ENCODE results near the gene CEP350. TPM values are rescaled to one million over a fixed set of nuclear protein-coding genes. Genes with fewer than 3 reads are reported as not detected.

Gene CEP350
- total RNA-seq, 2 experiments from 2014 or later, result 48.6 to 54.2 TPM

- H3K9me3 ChIP-seq (ENCODE audit: low read length), result peaks cover 20% of the 10 kb centered on the region; the same call in 1 of the 2 replicates
- no peak for DNase-seq (ENCODE audit: low spot score)
- intact Hi-C loops (cut with micrococcal nuclease; ENCODE audit: unreplicated experiment), result no loop called here
- H4K20me1 ChIP-seq (ENCODE audit: insufficient read depth, low read length), result peaks cover 3% of the 10 kb centered on the region; the same call in 1 of the 2 replicates
- POLR2A ChIA-PET, result interaction anchor here (0.7 to 1.0 kb wide), 4 partner anchors 10 to 52 kb away, joined by 3 to 5 read pairs (median 4); no protein-coding TSS in a partner anchor
- H3K79me2 ChIP-seq (ENCODE audit: insufficient read depth, low read depth, low read length), result peaks cover 89% of the 10 kb centered on the region
- no peak overlapping the region for H3K4me2 ChIP-seq (ENCODE audit: low read length)
- H3K9me2 ChIP-seq (ENCODE audit: insufficient read depth, low read length), result no peaks in the 10 kb centered on the region
- H3K27ac ChIP-seq (ENCODE audit: low read depth, low read length, poor library complexity, severe bottlenecking), result no peak overlapping the region
- H3K4me3 ChIP-seq (ENCODE audit: low read depth, low read length, poor library complexity, severe bottlenecking), result no peak overlapping the region
- no peak overlapping the region for H2AFZ ChIP-seq (ENCODE audit: low read length)
- no peak for TF ChIP-seq CTCF (conservative IDR thresholded peaks at IDR 0.05; ENCODE audit: low read length)
- CTCF ChIA-PET (ENCODE audit: unreplicated experiment), result interaction anchor here (0.6 kb wide), 1 partner anchor 192 kb away, joined by 3 read pairs; no protein-coding TSS in a partner anchor
- peaks cover 14% of the 10 kb centered on the region for H3K36me3 ChIP-seq (ENCODE audit: insufficient read depth, low read length)
- BruUV-seq (replicated peaks), result no TSS peak
- no peaks in the 10 kb centered on the region for H3K4me1 ChIP-seq (ENCODE audit: insufficient read depth, low read length, poor library complexity, severe bottlenecking)
Observed at GRCh38 chr1:179976970-179977651, 22.5 kb downstream of the CEP350 start.

DNA sequence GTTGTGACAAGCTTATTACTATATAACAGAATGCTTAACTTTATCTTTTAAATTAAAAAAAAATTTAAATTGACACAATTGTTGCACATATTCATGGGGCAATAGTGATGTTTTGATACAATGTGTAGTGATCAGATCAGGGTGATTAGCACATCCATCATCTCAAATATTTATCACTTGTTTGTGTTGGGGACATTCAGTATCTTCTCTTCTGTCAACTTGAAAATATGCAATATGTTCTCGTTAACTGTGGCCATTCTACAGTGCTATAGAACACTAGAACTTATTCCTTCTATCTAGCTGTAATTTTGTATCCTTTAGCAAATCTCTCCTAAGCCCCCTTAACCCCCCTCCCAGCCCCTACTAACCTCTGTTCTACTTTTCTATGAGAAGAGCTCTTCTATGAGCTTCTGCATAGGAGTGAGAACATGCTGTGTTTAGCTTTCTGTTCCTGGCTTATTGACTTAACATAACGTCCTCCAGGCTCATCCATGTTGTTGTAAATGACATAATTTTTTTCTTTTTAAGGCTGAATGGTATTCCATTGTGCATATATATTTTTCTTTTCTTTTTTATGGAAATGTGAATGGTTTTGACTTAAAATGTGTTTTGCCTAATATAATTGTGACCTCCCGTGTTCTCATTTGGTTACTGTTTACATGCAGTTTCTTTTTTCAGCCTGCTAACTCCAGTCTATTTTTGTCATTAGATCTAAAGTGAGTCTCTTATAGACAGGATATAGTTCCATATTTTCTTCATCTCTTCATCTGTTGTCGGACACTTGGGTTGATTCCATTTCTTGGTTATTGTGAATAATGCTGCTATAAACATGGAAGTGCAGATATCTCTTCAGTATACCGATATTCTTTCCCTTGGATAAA lies 23.8 kb downstream of the CEP350 start:
- H3K27ac ChIP-seq (ENCODE audit: low read depth, low read length, poor library complexity, severe bottlenecking), result no peak overlapping the region
- H3K4me3 ChIP-seq (ENCODE audit: low read depth, low read length, poor library complexity, severe bottlenecking), result no peak overlapping the region
- POLR2A ChIA-PET, result interaction anchor here (0.6 to 1.0 kb wide), 5 partner anchors 25 to 300 kb away, joined by 3 read pairs; no protein-coding TSS in a partner anchor
- H3K9me2 ChIP-seq (ENCODE audit: insufficient read depth, low read length), result no peaks in the 10 kb centered on the region
- no peak for DNase-seq (ENCODE audit: low spot score)
- H3K79me2 ChIP-seq (ENCODE audit: insufficient read depth, low read depth, low read length), result peaks cover 90% of the 10 kb centered on the region
- intact Hi-C loops (cut with micrococcal nuclease; ENCODE audit: unreplicated experiment), result no loop called here
- H3K4me2 ChIP-seq (ENCODE audit: low read length), result no peak overlapping the region
- peaks cover 20% of the 10 kb centered on the region; the same call in 1 of the 2 replicates for H3K9me3 ChIP-seq (ENCODE audit: low read length)
- TF ChIP-seq EZH2phosphoT487 (IDR thresholded peaks at IDR 0.05; ENCODE audit: borderline replicate concordance, low read depth, low read length) (no peak), CTCF (conservative IDR thresholded peaks at IDR 0.05; ENCODE audit: low read length) (no peak)
- no TSS peak for BruUV-seq (replicated peaks)
- peaks cover 3% of the 10 kb centered on the region; the same call in 1 of the 2 replicates for H4K20me1 ChIP-seq (ENCODE audit: insufficient read depth, low read length)
- H2AFZ ChIP-seq (ENCODE audit: low read length), result no peak overlapping the region
- H3K36me3 ChIP-seq (ENCODE audit: insufficient read depth, low read length), result peaks cover 11% of the 10 kb centered on the region
- H3K4me1 ChIP-seq (ENCODE audit: insufficient read depth, low read length, poor library complexity, severe bottlenecking), result no peaks in the 10 kb centered on the region
- CTCF ChIA-PET (ENCODE audit: unreplicated experiment), result no interaction called here
